C4-2B (cell line): ENCODE data around the gene OR10Z1.

ENCODE experiments used
- H3K27ac ChIP-seq: fragments of 450-650 bp; 2 replicates; pipeline ENCODE4 v1.5.1; 2017
- ZFX ChIP-seq: fragments of 450-650 bp; IDR thresholded peaks from 2 replicates; pipeline ENCODE4 v1.6.1; 2017
- TF ChIP-seq, protein P1 (sequence below): fragments of 450-650 bp; conservative IDR thresholded peaks from 2 replicates; pipeline ENCODE4 v1.5.1; 2017; ENCODE audit warnings: mild to moderate bottlenecking

Gene OR10Z1

DNA sequence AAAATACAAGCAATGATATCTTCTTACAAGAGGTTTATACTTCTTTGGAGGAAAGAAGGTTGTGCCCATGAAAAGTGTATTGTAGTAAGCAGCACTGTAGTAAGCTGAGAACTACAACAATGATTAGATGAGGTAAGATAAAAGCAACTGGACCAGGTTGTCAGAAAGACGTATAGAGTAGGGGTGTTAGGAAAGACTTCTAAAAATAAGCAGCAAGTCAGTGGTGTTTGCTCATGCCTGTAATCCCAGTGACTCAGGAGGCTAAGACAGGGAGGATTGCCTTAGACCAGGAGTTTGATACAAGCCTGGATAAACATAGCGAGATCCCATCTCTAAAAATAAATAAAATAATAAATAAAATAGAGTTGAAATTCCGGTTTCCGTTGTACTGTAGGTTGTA lies 21.1 kb upstream of the OR10Z1 start:
- TF ChIP-seq ZFX, result no peak
- TF ChIP-seq, protein P1, sequence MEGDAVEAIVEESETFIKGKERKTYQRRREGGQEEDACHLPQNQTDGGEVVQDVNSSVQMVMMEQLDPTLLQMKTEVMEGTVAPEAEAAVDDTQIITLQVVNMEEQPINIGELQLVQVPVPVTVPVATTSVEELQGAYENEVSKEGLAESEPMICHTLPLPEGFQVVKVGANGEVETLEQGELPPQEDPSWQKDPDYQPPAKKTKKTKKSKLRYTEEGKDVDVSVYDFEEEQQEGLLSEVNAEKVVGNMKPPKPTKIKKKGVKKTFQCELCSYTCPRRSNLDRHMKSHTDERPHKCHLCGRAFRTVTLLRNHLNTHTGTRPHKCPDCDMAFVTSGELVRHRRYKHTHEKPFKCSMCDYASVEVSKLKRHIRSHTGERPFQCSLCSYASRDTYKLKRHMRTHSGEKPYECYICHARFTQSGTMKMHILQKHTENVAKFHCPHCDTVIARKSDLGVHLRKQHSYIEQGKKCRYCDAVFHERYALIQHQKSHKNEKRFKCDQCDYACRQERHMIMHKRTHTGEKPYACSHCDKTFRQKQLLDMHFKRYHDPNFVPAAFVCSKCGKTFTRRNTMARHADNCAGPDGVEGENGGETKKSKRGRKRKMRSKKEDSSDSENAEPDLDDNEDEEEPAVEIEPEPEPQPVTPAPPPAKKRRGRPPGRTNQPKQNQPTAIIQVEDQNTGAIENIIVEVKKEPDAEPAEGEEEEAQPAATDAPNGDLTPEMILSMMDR, result no peak
- H3K27ac ChIP-seq, result no peak overlapping the region

DNA sequence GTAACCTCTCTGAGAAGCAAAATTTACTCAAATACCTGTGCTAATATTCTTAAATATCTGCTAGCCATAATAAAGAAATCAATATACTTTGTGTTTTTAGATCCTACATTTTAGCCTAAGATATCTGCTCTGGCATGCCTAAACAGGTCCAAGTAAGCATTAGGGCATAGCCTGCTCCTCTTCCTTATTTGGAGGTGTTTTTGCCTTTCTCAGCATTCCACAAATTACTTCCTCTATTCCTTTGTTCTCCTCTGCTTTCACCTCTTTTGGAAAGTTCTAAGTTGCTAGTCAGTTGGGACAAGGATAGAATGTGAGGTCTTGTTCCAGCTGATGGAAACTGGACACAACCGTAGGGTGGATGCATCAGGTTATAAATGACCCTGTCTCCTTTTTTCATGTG lies 18.1 kb upstream of the OR10Z1 start:
- TF ChIP-seq ZFX, result no peak
- TF ChIP-seq, protein P1, result no peak
- no peak overlapping the region for H3K27ac ChIP-seq

- no peak overlapping the region for H3K27ac ChIP-seq
- no peak for TF ChIP-seq ZFX
- TF ChIP-seq, protein P1, result no peak
Measured at GRCh38 chr1:158600735-158601134, 4.3 kb upstream of the OR10Z1 start.

- TF ChIP-seq, protein P1, result no peak
- TF ChIP-seq ZFX, result no peak
- H3K27ac ChIP-seq, result no peak overlapping the region
Measured at GRCh38 chr1:158607296-158607695, 2.2 kb downstream of the OR10Z1 start.

DNA sequence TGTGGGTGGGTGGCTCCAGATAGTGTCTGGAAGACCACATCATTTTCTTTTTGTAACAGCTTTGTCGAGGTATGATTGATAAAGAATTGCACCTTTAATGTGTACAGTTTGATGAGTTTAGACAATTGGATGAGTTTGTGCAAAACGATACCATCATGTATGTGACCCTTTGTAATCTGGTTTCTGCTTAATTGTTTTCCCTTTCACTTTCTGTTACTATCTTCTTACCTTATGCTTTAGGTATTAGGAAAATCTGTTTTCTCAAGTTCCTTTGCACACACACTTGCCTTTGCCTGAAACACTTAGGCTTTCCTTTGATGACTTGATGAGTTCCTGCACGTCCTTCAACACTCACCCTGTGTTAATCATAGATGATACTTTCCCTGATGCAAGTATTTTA lies 6.8 kb downstream of the OR10Z1 start:
- H3K27ac ChIP-seq, result no peak overlapping the region
- no peak for TF ChIP-seq ZFX
- TF ChIP-seq, protein P1, result no peak

- no peak overlapping the region for H3K27ac ChIP-seq
- TF ChIP-seq, protein P1, result no peak
- TF ChIP-seq ZFX, result no peak
Measured at GRCh38 chr1:158613764-158614163, 8.7 kb downstream of the OR10Z1 start.

- H3K27ac ChIP-seq, result no peak overlapping the region
- TF ChIP-seq, protein P1, result no peak
- no peak for TF ChIP-seq ZFX
Measured at GRCh38 chr1:158638146-158638545, 33.1 kb downstream of the OR10Z1 start.
